ENCODE measurements around the gene LHX3.

DNA sequence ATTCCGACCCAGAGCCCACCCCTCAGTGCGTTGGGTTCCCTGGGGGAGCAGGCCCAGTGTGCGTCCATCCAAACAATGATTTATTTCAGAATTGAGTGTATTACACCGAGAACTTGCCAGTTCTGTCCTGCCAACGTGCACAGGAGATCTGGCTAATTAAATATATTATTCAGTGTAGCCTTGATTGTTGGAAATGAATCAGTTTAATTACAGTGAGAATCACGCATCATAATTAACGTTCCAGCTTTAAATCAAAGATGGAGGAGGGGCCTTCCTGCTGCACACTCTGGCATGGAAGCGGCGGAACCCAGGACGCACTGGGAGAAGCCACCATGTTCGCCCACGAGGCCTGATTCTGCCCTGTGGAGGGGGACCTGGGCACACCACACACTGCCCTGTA is 55.6 kb downstream of the LHX3 start:
- TF ChIP-seq CTCF (conservative IDR thresholded peaks at IDR 0.05; ENCODE audit: low read depth, low read length) (no peak), EZH2 (IDR thresholded peaks at IDR 0.05; ENCODE audit: low read length, unreplicated experiment) (no peak)
